ENCODE results near the gene DCLRE1A. TPM values are rescaled to one million over a fixed set of nuclear protein-coding genes. Genes with fewer than 3 reads are reported as not detected.

Gene DCLRE1A
- total RNA-seq, 6 donors from 2014 or later: 4.0 to 12.4 (median 6.0) TPM

DNA sequence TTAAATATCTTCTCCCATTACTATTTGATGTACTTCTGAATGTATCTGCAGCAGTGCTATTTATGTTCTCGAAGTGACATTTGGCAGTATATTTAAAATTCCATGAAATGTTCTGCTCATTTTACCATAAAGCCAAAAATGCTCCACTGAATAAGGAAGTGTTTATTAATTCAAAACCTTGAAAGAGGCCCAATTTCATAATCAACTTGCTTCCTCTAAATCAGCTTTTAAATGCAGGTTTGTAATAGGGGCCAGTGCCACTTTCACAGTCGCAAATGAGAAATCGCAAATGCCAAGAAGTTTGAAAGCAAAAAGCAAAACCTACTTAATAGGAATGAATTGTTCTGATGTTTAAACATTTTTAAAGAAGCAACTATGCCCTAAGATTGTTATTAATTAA lies 12.0 kb upstream of the DCLRE1A start:
- Histone ChIP-seq H3K27me3 (no peaks in the 10 kb centered on the region), H3K9me3 (no peaks in the 10 kb centered on the region), H3K27ac (no peak overlapping the region), H3K4me1 (peaks cover 0 to 8% (median 0%) of the 10 kb centered on the region in 4 donors), H3K36me3 (peaks cover 0 to 16% (median 5%) of the 10 kb centered on the region in 4 donors), H3K4me3 (no peak overlapping the region)
- DNase-seq (no peak), ATAC-seq (ENCODE audit: low FRiP score in 2 of 2) (no peak)
- 63 to 78% methylated on average over 3 of the region's 3 CpGs for WGBS, 2 donors
- TF ChIP-seq POLR2A (IDR thresholded peaks at IDR 0.05) (no peak), EP300 (IDR thresholded peaks at IDR 0.05) (no peak), POLR2AphosphoS5 (IDR thresholded peaks at IDR 0.05) (no peak)
- TF ChIP-seq, protein P1, sequence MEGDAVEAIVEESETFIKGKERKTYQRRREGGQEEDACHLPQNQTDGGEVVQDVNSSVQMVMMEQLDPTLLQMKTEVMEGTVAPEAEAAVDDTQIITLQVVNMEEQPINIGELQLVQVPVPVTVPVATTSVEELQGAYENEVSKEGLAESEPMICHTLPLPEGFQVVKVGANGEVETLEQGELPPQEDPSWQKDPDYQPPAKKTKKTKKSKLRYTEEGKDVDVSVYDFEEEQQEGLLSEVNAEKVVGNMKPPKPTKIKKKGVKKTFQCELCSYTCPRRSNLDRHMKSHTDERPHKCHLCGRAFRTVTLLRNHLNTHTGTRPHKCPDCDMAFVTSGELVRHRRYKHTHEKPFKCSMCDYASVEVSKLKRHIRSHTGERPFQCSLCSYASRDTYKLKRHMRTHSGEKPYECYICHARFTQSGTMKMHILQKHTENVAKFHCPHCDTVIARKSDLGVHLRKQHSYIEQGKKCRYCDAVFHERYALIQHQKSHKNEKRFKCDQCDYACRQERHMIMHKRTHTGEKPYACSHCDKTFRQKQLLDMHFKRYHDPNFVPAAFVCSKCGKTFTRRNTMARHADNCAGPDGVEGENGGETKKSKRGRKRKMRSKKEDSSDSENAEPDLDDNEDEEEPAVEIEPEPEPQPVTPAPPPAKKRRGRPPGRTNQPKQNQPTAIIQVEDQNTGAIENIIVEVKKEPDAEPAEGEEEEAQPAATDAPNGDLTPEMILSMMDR (IDR thresholded peaks at IDR 0.05): no peak

DNA sequence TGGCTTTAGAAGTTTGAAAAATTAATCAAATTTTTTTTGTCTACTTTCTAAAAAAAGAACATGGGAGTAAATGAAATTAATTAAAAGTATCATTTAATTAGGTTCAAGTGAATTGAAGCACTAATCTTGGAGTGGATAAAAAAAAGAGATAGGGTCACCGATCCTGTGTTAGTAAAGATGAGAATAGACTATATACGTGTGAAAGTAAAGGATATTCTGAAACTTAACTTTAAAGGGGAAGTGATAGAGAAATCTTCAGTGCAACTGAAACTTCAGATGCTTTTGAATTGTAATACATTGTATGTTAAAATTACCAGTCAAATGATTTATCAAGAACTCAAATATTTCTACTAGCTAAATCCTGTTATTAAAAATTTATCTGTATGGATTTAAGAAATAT lies 5.4 kb upstream of the DCLRE1A start:
- H3K4me1 ChIP-seq: peaks cover 12 to 45% (median 24%) of the 10 kb centered on the region in 4 donors
- no peak overlapping the region for H3K27ac ChIP-seq
- no peaks in the 10 kb centered on the region for H3K27me3 ChIP-seq
- TF ChIP-seq, protein P1 (IDR thresholded peaks at IDR 0.05): no peak
- TF ChIP-seq POLR2A (IDR thresholded peaks at IDR 0.05) (no peak), EP300 (IDR thresholded peaks at IDR 0.05) (no peak), POLR2AphosphoS5 (IDR thresholded peaks at IDR 0.05) (no peak)
- 70 to 75% methylated on average over 2 of the region's 2 CpGs for WGBS, 2 donors
- H3K9me3 ChIP-seq: no peaks in the 10 kb centered on the region
- peaks cover 0 to 28% (median 12%) of the 10 kb centered on the region in 4 donors for H3K36me3 ChIP-seq
- no peak for ATAC-seq (ENCODE audit: low FRiP score in 2 of 2)
- no peak overlapping the region for H3K4me3 ChIP-seq
- no peak for DNase-seq

DNA sequence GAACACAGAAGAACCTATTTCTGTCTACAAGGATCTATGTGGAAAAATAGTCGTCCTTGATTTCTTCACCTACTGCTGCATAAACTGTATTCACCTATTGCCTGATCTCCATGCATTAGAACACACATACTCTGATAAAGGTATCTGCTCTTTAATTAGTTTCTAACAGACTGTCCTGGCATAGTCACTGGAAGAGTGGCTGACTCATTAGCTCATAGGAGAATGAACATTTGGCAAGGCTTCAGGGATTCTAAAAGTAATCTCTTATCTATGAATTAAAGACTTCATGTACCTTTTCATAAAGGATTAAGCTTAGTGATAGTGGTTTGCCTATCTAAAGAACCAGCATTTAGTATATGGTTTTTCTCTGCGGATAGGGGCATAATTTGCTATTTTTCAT lies 4.7 kb upstream of the DCLRE1A start:
- H3K4me3 ChIP-seq: no peak overlapping the region
- H3K9me3 ChIP-seq: no peaks in the 10 kb centered on the region
- no peak overlapping the region for H3K27ac ChIP-seq
- H3K4me1 ChIP-seq: peaks cover 13 to 47% (median 24%) of the 10 kb centered on the region in 4 donors
- peaks cover 0 to 25% (median 12%) of the 10 kb centered on the region in 4 donors for H3K36me3 ChIP-seq
- TF ChIP-seq, protein P1 (IDR thresholded peaks at IDR 0.05): no peak
- TF ChIP-seq POLR2AphosphoS5 (IDR thresholded peaks at IDR 0.05) (no peak), POLR2A (IDR thresholded peaks at IDR 0.05) (no peak), EP300 (IDR thresholded peaks at IDR 0.05) (no peak)
- 83 to 89% methylated on average over 2 of the region's 2 CpGs for WGBS, 2 donors
- ATAC-seq (ENCODE audit: low FRiP score in 2 of 2): no peak
- no peaks in the 10 kb centered on the region for H3K27me3 ChIP-seq
- DNase-seq: no peak

DNA sequence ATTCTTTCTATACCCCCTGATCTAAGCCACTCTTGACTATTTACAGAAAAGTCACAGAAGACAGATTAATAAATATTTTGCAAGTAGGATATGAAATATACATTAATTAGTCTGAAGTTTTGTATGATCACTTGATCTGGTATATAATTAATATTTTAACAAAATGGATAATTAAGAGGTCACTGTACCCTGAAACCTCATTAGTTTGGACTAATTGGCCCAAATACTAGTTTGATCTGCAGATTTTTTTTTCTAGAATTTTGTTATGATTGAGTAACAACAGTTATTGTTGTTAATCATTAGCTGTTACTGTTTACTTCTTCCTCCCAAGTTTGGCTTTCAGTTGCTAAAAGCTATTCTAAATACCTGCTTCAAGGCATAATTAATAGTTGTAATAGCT lies 3.3 kb upstream of the DCLRE1A start:
- DNase-seq (no peak), ATAC-seq (ENCODE audit: low FRiP score in 2 of 2) (no peak)
- Histone ChIP-seq H3K27ac (no peak overlapping the region), H3K9me3 (no peaks in the 10 kb centered on the region), H3K36me3 (peaks cover 0 to 21% (median 11%) of the 10 kb centered on the region in 4 donors), H3K27me3 (no peaks in the 10 kb centered on the region), H3K4me1 (peaks cover 18 to 61% (median 32%) of the 10 kb centered on the region in 4 donors), H3K4me3 (no peak overlapping the region)
- TF ChIP-seq POLR2AphosphoS5 (IDR thresholded peaks at IDR 0.05): no peak

DNA sequence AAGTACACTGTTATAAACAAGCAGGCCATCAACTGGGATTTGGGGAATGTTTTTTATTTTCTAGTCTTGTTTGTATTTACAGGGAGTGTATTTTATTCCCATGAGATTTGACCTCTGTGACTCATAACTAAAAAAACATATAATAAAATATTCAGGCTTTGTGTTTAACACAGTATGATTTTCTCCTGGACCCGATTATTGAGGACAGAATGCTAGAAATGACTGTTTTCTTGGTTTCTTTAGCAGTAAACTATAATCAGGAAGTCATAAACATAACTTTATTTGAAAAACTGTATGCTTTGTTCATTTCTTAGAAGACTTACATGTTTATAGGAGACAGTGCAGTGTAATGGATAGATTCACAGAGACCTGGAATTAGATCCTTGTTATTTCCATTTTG lies 2.7 kb upstream of the DCLRE1A start:
- TF ChIP-seq EP300 (IDR thresholded peaks at IDR 0.05): no peak
- no peak for TF ChIP-seq POLR2A (IDR thresholded peaks at IDR 0.05)
- TF ChIP-seq POLR2AphosphoS5 (IDR thresholded peaks at IDR 0.05): no peak
- peaks cover 0 to 18% (median 9%) of the 10 kb centered on the region in 4 donors for H3K36me3 ChIP-seq
- 47 to 50% methylated on average over 1 of the region's 1 CpG for WGBS, 2 donors
- no peak for ATAC-seq (ENCODE audit: low FRiP score in 2 of 2)
- peak overlapping the region in 3 of 4 donors; percentile 74 to 86 (median 76) for H3K4me3 ChIP-seq
- H3K27ac ChIP-seq: peak overlapping the region in 1 of 4 donors; percentile 95
- DNase-seq: no peak
- peaks cover 23 to 67% (median 36%) of the 10 kb centered on the region in 4 donors for H3K4me1 ChIP-seq
- H3K27me3 ChIP-seq: no peaks in the 10 kb centered on the region
- H3K9me3 ChIP-seq: no peaks in the 10 kb centered on the region

Data from upper lobe of left lung (tissue), 6 donors.